ENCODE measurements around the gene PISD. TPM values are rescaled to one million over a fixed set of nuclear protein-coding genes. Genes with fewer than 3 reads are reported as not detected.

PISD gene
- total RNA-seq, 2 experiments from 2014 or later = 33.9 to 35.9 TPM

DNA sequence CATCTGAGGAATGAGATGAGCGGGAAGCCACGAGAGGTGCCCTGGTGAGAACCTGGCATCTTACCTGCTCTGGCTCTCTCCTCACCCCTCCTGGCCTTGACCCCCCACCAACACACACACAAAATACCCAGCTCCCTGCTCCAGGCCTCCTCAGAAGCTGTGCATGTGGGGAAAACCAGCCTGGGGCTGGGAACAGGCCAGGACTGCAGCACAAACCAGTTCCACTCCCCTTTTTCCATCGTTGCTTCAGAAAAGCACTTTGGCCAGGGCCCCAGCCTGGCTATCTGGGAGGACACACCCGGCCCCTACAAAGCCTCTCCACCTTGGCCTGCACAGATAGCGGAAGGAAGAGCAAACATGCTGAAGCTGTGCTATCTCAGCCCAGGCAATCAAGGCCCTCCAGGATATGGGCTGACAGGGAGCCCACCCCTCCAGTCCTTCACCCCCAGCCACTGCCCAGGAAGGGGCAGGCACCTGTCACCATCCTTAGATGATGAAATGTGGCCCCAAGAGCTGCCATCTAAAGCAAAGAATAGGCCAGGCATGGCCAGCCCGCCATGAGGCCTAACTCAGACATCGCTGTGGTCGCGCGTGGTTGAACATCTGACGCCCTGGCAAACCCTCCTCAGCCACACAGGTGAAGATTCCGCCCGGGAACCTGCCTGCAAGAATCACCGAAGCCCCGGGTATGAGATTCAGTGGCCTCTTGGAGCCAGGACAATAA, 35.4 kb downstream of the PISD start:
- no peak overlapping the region for H3K4me3 Mint-ChIP-seq
- no peak for ATAC-seq
- intact Hi-C loops (cut with micrococcal nuclease) = no loop called here
- no peaks in the 10 kb centered on the region for H3K27me3 Mint-ChIP-seq
- H3K36me3 Mint-ChIP-seq (ENCODE audit: low read depth) = peaks cover 11% of the 10 kb centered on the region
- ChIA-PET POLR2A (interaction anchor here (0.5 to 2.5 kb wide), 4 partner anchors 9 to 29 kb away, joined by 3 to 13 read pairs (median 5); no protein-coding TSS in a partner anchor), CTCF (no interaction called here)
- DNase-seq = no peak
- no peaks in the 10 kb centered on the region for H3K9me3 Mint-ChIP-seq
- peaks cover 43% of the 10 kb centered on the region for H3K4me1 Mint-ChIP-seq (ENCODE audit: low read depth)
- TF ChIP-seq CTCF (IDR thresholded peaks at IDR 0.05) = no peak
- peak overlapping the region; percentile 77 for H3K27ac Mint-ChIP-seq

GRCh38 chr22:31625661-31626426, 36.2 kb downstream of the PISD start:
- no peak for TF ChIP-seq CTCF (IDR thresholded peaks at IDR 0.05)
- no peaks in the 10 kb centered on the region for H3K27me3 Mint-ChIP-seq
- ATAC-seq (no peak), DNase-seq (no peak)
- peaks cover 36% of the 10 kb centered on the region for H3K4me1 Mint-ChIP-seq (ENCODE audit: low read depth)
- CTCF ChIA-PET = no interaction called here
- POLR2A ChIA-PET = interaction anchor here (1.9 to 2.5 kb wide), 2 partner anchors 9 to 11 kb away, joined by 7 to 13 read pairs; no protein-coding TSS in a partner anchor
- no peaks in the 10 kb centered on the region for H3K9me3 Mint-ChIP-seq
- intact Hi-C loops (cut with micrococcal nuclease) = no loop called here
- H3K4me3 Mint-ChIP-seq = no peak overlapping the region
- H3K27ac Mint-ChIP-seq = peak overlapping the region; percentile 77
- H3K36me3 Mint-ChIP-seq (ENCODE audit: low read depth) = peaks cover 14% of the 10 kb centered on the region

- Mint-ChIP-seq H3K4me3 (no peak overlapping the region), H3K4me1 (ENCODE audit: low read depth) (peaks cover 36% of the 10 kb centered on the region), H3K27ac (peak overlapping the region; percentile 72), H3K36me3 (ENCODE audit: low read depth) (peaks cover 16% of the 10 kb centered on the region), H3K9me3 (no peaks in the 10 kb centered on the region), H3K27me3 (no peaks in the 10 kb centered on the region)
- DNase-seq (no peak), ATAC-seq (no peak)
- TF ChIP-seq CTCF (IDR thresholded peaks at IDR 0.05) = no peak
- ChIA-PET CTCF (no interaction called here), POLR2A (interaction anchor here (1.5 to 1.8 kb wide), 2 partner anchors 10 to 12 kb away, joined by 5 to 6 read pairs; no protein-coding TSS in a partner anchor)
- intact Hi-C loops (cut with micrococcal nuclease) = no loop called here
Measured at GRCh38 chr22:31625257-31625640, 36.8 kb downstream of the PISD start.

GRCh38 chr22:31623592-31624304, 38.3 kb downstream of the PISD start:
- TF ChIP-seq CTCF (IDR thresholded peaks at IDR 0.05) = no peak
- peaks cover 15% of the 10 kb centered on the region for H3K36me3 Mint-ChIP-seq (ENCODE audit: low read depth)
- intact Hi-C loops (cut with micrococcal nuclease) = no loop called here
- peaks cover 33% of the 10 kb centered on the region for H3K4me1 Mint-ChIP-seq (ENCODE audit: low read depth)
- DNase-seq (no peak), ATAC-seq (no peak)
- peak overlapping the region; percentile 63 for H3K27ac Mint-ChIP-seq
- CTCF ChIA-PET = interaction anchor here (0.9 to 1.9 kb wide), 3 partner anchors 10 to 67 kb away, joined by 3 to 6 read pairs (median 6); no protein-coding TSS in a partner anchor
- no peak overlapping the region for H3K4me3 Mint-ChIP-seq
- no peaks in the 10 kb centered on the region for H3K27me3 Mint-ChIP-seq
- H3K9me3 Mint-ChIP-seq = no peaks in the 10 kb centered on the region
- POLR2A ChIA-PET = interaction anchor here (0.6 to 1.8 kb wide), 6 partner anchors 8 to 125 kb away, joined by 3 to 6 read pairs (median 4); no protein-coding TSS in a partner anchor
